Measurements from ENCODE around the gene ENKD1. TPM values are rescaled to one million over a fixed set of nuclear protein-coding genes. Genes with fewer than 3 reads are reported as not detected.

ENKD1 gene
- total RNA-seq, 2 experiments from 2014 or later, result 7.0 TPM

DNA sequence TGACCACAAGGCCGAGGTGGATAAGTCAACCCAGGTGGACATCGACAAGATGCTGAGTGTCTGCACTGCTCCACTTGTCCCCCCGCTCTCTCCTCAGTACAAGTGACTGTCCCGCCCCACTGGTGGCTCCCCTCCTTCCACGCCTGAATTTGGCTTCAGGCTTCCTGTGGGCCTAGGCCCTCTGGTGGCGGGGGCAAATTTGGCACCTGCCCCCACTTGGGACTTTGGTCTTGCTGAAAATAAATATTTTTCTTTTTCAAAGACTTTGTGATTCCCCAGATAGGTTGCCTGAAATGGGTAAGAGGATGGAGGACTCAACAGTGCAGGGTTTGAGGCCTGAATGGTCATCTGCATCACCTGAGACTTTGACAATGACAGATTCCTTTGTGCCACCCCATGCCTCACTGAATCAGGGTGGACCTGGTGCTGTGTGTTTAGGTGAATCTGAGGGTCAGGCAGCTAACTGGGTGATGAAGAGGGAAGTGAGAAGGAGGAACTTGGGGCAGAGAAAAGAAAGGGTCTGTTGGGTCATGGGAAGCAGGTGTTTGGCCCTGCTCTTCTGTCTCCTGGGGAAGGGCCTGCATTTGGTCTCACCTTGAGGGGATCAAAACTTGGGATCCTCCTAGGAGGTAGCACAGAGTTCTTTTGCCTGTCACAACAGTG, 2.1 kb upstream of the ENKD1 start:
- no peak overlapping the region for H3K4me3 Mint-ChIP-seq
- ATAC-seq (no peak), DNase-seq (peak; percentile 56)
- ChIA-PET CTCF (interaction anchor here (0.5 to 11.3 kb wide), 18 partner anchors 8 to 188 kb away, joined by 3 to 211 read pairs (median 8); partner anchors contain the start of genes ATP6V0D1, CARMIL2, CTCF and GFOD2), POLR2A (interaction anchor here (1.6 kb wide), 1 partner anchor 121 kb away, joined by 6 read pairs; no protein-coding TSS in a partner anchor)
- H3K27me3 Mint-ChIP-seq (ENCODE audit: low read depth), result no peaks in the 10 kb centered on the region
- H3K27ac Mint-ChIP-seq, result peak overlapping the region; percentile 2
- no peaks in the 10 kb centered on the region for H3K9me3 Mint-ChIP-seq (ENCODE audit: insufficient read depth)
- peaks cover 31% of the 10 kb centered on the region for H3K4me1 Mint-ChIP-seq (ENCODE audit: low read depth)
- no peaks in the 10 kb centered on the region for H3K36me3 Mint-ChIP-seq (ENCODE audit: low read depth)

DNA sequence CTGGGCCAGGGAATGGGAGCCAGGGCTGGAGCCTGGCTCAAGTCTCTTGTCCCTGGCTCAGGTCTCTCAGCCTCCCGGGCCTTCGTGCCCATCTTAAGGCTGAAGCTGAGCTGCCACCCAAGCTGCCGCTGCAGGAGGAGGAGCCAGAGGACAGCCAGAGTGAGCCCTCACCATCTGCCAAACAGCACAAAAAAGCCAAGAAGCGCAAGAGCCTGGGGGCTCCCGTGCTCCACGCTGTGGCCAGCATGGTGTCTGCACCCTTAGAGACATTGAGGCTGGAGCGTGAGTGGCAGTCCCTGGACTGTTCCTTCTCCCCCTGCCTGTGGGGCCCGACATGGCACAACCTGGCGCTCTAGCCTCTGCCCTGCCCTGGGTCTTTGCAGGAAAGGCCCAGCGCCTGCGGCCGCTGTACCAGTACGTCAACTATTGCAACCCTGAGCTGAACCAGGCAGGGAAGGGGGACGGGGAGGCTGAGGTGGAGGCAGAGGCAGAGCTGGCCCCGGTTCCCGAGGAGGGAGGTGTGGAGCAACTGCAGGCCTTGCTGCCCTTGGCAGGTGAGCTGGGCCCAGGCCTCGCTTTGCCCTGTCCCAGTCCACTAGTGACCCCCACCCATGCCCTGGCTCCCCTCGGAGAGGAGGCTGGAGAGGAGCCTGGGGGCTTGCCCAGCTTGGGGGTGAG, 1.4 kb upstream of the ENKD1 start:
- H3K27me3 Mint-ChIP-seq (ENCODE audit: low read depth), result no peaks in the 10 kb centered on the region
- H3K9me3 Mint-ChIP-seq (ENCODE audit: insufficient read depth), result no peaks in the 10 kb centered on the region
- peak overlapping the region; percentile 83 for H3K4me3 Mint-ChIP-seq
- ATAC-seq (peak; percentile 85), DNase-seq (peak; percentile 90)
- H3K4me1 Mint-ChIP-seq (ENCODE audit: low read depth), result peaks cover 31% of the 10 kb centered on the region
- ChIA-PET POLR2A (interaction anchor here (1.6 to 2.7 kb wide), 2 partner anchors 105 to 121 kb away, joined by 6 to 7 read pairs; partner anchors contain the start of gene CTCF), CTCF (interaction anchor here (0.5 to 11.3 kb wide), 24 partner anchors 9 to 268 kb away, joined by 3 to 211 read pairs (median 6); partner anchors contain the start of genes ATP6V0D1, CARMIL2, CTCF and GFOD2)
- no peaks in the 10 kb centered on the region for H3K36me3 Mint-ChIP-seq (ENCODE audit: low read depth)
- peak overlapping the region; percentile 55 for H3K27ac Mint-ChIP-seq

DNA sequence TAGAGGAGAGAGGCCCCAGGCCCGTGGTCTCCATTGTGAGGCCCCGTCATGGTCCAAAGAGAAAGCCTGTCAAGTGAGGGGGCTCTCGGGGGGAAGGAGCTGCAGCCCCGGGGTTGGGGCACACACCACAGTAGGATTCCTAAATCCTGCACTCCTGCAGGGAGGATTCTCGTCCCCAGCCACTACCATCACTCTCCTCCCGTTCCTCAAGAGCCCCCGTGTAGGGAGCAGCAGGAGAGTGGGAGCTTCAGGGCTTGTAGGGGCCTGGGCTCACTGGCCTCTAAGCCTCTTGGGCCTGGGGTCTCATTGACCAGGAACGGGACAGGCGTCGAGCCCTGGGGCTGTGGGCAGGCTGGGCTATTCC, 885 bp upstream of the ENKD1 start:
- ChIA-PET POLR2A (interaction anchor here (1.6 to 2.7 kb wide), 2 partner anchors 105 to 120 kb away, joined by 6 to 7 read pairs; partner anchors contain the start of gene CTCF), CTCF (interaction anchor here (0.6 to 11.3 kb wide), 22 partner anchors 8 to 268 kb away, joined by 3 to 211 read pairs (median 6); partner anchors contain the start of genes ATP6V0D1, CARMIL2, CTCF and GFOD2)
- no peaks in the 10 kb centered on the region for H3K9me3 Mint-ChIP-seq (ENCODE audit: insufficient read depth)
- ATAC-seq (no peak), DNase-seq (no peak)
- H3K27me3 Mint-ChIP-seq (ENCODE audit: low read depth), result no peaks in the 10 kb centered on the region
- peak overlapping the region; percentile 83 for H3K4me3 Mint-ChIP-seq
- peak overlapping the region; percentile 83 for H3K27ac Mint-ChIP-seq
- peaks cover 31% of the 10 kb centered on the region for H3K4me1 Mint-ChIP-seq (ENCODE audit: low read depth)
- no peaks in the 10 kb centered on the region for H3K36me3 Mint-ChIP-seq (ENCODE audit: low read depth)

DNA sequence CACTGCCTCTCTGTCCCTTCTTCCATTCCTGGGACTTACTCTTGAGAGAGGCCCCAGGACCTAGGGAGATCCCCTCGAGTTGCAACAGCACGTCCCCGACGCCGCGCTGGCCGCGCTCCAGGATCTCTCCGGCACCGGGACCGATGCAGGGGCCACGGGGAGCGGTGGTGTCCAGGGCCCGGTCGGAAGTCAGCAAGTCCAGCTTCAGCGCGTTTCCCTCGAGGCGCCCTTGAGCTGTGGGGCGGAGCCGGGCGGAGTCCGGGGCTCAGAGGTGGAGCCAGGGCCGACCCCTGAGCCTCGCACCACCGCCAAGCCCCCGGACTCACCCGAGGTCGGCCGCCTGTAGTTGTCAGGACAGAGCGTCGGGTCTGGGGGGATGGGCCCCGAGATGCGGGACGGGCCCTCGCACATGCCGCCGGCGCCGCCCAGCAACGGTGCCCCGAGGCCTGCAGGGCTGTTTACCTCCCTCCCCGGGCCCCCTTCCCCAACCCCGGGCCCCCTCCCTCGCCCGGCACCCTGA, 458 bp downstream of the ENKD1 start:
- ChIA-PET CTCF (interaction anchor here (1.5 to 11.3 kb wide), 6 partner anchors 22 to 185 kb away, joined by 6 to 211 read pairs (median 16); partner anchors contain the start of genes ATP6V0D1 and CARMIL2), POLR2A (interaction anchor here (2.7 kb wide), 1 partner anchor 103 kb away, joined by 7 read pairs; the partner anchor contains the start of gene CTCF)
- no peak for DNase-seq
- no peaks in the 10 kb centered on the region for H3K27me3 Mint-ChIP-seq (ENCODE audit: low read depth)
- ATAC-seq, result peak; percentile 17
- peaks cover 39% of the 10 kb centered on the region for H3K4me1 Mint-ChIP-seq (ENCODE audit: low read depth)
- H3K27ac Mint-ChIP-seq, result peak overlapping the region; percentile 46
- H3K9me3 Mint-ChIP-seq (ENCODE audit: insufficient read depth), result no peaks in the 10 kb centered on the region
- H3K36me3 Mint-ChIP-seq (ENCODE audit: low read depth), result no peaks in the 10 kb centered on the region
- peak overlapping the region; percentile 72 for H3K4me3 Mint-ChIP-seq

DNA sequence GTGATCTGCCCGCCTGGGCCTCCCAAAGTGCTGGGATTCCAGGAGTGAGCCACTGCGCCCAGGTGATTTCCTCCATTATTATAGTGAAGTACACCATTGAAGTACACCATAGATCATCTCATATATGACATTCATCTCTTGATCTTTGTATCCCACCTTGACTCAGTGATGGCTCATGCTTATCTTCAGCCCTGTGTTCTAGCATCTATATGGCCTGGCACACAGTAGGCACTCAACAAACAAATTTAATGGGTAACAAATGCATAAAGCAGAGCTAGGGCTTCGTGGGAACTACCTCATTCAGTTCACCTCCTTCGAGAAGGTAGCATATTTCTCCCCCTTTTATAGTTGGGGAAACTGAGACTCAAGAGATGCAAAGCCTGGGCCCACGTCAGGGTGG, 952 bp downstream of the ENKD1 start:
- H3K27ac Mint-ChIP-seq, result no peak overlapping the region
- POLR2A ChIA-PET, result interaction anchor here (2.7 kb wide), 1 partner anchor 103 kb away, joined by 7 read pairs; the partner anchor contains the start of gene CTCF
- no peaks in the 10 kb centered on the region for H3K27me3 Mint-ChIP-seq (ENCODE audit: low read depth)
- H3K9me3 Mint-ChIP-seq (ENCODE audit: insufficient read depth), result no peaks in the 10 kb centered on the region
- no peak for ATAC-seq
- no peaks in the 10 kb centered on the region for H3K36me3 Mint-ChIP-seq (ENCODE audit: low read depth)
- H3K4me3 Mint-ChIP-seq, result peak overlapping the region; percentile 72
- no peak for DNase-seq
- CTCF ChIA-PET, result interaction anchor here (1.0 to 11.3 kb wide), 4 partner anchors 20 to 184 kb away, joined by 4 to 211 read pairs (median 44); partner anchors contain the start of genes ATP6V0D1 and CARMIL2
- H3K4me1 Mint-ChIP-seq (ENCODE audit: low read depth), result peaks cover 40% of the 10 kb centered on the region

DNA sequence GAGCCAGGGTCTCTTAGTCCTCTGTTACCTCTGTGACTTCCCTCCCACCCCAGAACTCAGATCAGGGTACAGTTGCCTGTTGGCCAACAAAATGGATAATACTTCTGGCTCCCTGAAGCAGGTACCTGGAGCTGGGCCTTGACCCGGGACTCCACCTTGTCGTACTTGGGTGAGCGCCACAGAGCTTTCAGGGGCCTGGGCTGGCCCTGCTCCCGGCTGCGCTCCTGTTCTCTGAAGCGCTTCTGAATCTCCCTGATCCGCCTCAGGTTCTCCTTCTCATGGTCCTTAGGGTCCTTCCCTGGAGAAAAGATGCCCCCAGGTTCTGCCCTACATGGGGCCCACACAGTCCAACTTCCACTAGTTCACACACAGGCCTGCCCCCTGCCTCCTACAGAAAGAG, 1.7 kb downstream of the ENKD1 start:
- no peak for DNase-seq
- peaks cover 40% of the 10 kb centered on the region for H3K4me1 Mint-ChIP-seq (ENCODE audit: low read depth)
- H3K27ac Mint-ChIP-seq, result no peak overlapping the region
- ChIA-PET POLR2A (interaction anchor here (1.3 to 2.0 kb wide), 3 partner anchors 102 to 144 kb away, joined by 3 to 5 read pairs (median 4); no protein-coding TSS in a partner anchor), CTCF (interaction anchor here (1.0 to 11.3 kb wide), 5 partner anchors 19 to 183 kb away, joined by 4 to 211 read pairs (median 8); partner anchors contain the start of genes ATP6V0D1, CARMIL2 and GFOD2)
- H3K4me3 Mint-ChIP-seq, result no peak overlapping the region
- H3K27me3 Mint-ChIP-seq (ENCODE audit: low read depth), result no peaks in the 10 kb centered on the region
- no peaks in the 10 kb centered on the region for H3K9me3 Mint-ChIP-seq (ENCODE audit: insufficient read depth)
- no peaks in the 10 kb centered on the region for H3K36me3 Mint-ChIP-seq (ENCODE audit: low read depth)
- ATAC-seq, result no peak

DNA sequence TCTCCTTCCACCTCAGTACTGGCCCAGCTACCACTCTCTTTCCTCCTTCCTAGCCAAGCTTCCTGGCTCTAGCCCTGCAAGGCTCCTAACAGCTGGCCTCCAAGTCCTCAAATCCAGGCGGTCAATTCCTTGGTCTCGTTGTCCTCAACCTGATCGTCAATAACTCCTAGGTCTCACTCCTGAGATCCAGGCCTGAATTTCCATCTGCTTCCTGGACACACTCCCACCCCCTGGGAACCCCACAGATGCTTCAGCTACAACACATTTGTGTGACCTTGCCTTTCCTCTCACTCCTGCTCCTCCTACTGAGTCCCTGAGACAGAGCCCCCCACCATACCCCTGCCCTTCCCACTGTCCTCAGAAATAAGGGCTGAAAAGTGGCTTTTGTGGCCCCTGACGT, 2.3 kb downstream of the ENKD1 start:
- H3K27ac Mint-ChIP-seq, result peak overlapping the region; percentile 12

DNA sequence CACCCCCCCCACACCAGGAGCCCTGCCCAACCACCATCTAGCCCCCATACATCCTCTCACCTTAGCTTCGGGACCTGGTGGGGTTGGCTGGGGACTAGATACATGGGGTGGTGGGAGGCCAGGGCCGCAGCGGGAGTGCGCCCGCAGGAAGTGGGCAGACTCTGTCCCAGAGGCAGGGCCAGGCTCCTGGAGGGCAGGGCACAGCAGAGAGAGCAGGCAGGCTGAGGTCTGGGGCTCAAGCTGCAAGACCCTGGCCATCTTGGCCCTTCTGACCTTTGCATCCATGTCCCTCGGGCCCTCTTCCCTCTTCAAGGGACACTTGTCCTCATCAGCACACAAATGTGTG, 2.7 kb downstream of the ENKD1 start:
- ATAC-seq (no peak), DNase-seq (no peak)
- H3K4me3 Mint-ChIP-seq, result no peak overlapping the region
- H3K9me3 Mint-ChIP-seq (ENCODE audit: insufficient read depth), result no peaks in the 10 kb centered on the region
- peak overlapping the region; percentile 12 for H3K27ac Mint-ChIP-seq
- H3K4me1 Mint-ChIP-seq (ENCODE audit: low read depth), result peaks cover 44% of the 10 kb centered on the region
- H3K36me3 Mint-ChIP-seq (ENCODE audit: low read depth), result peaks cover 8% of the 10 kb centered on the region
- ChIA-PET CTCF (interaction anchor here (0.7 to 11.3 kb wide), 11 partner anchors 9 to 265 kb away, joined by 3 to 211 read pairs (median 4); partner anchors contain the start of genes CARMIL2, CTCF and GFOD2), POLR2A (interaction anchor here (0.6 to 2.0 kb wide), 4 partner anchors 101 to 612 kb away, joined by 3 to 5 read pairs (median 4); no protein-coding TSS in a partner anchor)
- H3K27me3 Mint-ChIP-seq (ENCODE audit: low read depth), result no peaks in the 10 kb centered on the region

More for the DNA sequence above, 2.3 kb downstream of the ENKD1 start:
- H3K4me1 Mint-ChIP-seq (ENCODE audit: low read depth), result peaks cover 40% of the 10 kb centered on the region
- H3K27me3 Mint-ChIP-seq (ENCODE audit: low read depth), result no peaks in the 10 kb centered on the region
- no peaks in the 10 kb centered on the region for H3K9me3 Mint-ChIP-seq (ENCODE audit: insufficient read depth)
- POLR2A ChIA-PET, result interaction anchor here (1.3 to 2.0 kb wide), 3 partner anchors 101 to 144 kb away, joined by 3 to 5 read pairs (median 4); no protein-coding TSS in a partner anchor
- CTCF ChIA-PET, result interaction anchor here (0.7 to 11.3 kb wide), 9 partner anchors 8 to 265 kb away, joined by 3 to 211 read pairs (median 4); partner anchors contain the start of genes CARMIL2 and GFOD2
- H3K36me3 Mint-ChIP-seq (ENCODE audit: low read depth), result peaks cover 4% of the 10 kb centered on the region
- ATAC-seq (no peak), DNase-seq (no peak)
- H3K4me3 Mint-ChIP-seq, result no peak overlapping the region

DNA sequence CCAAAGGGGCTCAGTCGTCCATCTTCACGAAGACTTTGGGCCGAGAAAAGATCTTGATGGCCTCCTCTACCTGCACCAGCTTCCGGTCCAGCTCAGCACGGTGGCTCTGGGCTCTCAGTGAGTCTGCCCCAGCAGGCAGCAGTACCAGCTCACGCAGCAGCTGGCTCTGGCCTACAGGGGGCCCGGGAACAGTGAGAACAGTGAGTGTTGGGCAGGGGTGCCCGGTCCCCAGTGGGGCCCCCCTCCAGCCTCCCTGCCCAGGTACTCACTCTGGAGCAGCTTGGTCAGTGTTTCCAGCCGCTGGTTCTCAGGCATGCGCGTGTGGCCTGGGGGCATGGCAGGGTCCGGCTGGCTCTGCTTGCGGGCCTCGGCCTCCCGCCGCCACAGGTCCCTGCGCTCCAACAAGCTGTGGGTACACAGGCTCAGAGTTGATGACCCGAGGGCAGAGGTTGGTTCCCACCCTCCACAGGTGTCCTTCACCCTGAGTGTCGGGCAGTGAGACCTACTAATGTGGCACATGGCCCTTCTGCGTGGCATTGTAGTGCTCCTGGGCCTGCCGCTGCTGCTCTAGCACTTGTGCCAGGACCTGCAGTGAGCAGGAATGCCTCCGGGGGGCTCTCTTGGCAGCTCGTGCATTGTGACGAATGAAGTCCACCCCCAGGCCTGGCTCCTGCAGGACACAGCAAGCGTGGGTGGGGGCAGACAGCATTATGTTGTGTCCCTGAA, 3.2 kb downstream of the ENKD1 start:
- CTCF ChIA-PET, result interaction anchor here (1.0 to 11.3 kb wide), 14 partner anchors 9 to 266 kb away, joined by 3 to 211 read pairs (median 4); partner anchors contain the start of genes ATP6V0D1, CARMIL2, CTCF and GFOD2
- Mint-ChIP-seq H3K36me3 (ENCODE audit: low read depth) (peaks cover 9% of the 10 kb centered on the region), H3K27ac (no peak overlapping the region), H3K4me1 (ENCODE audit: low read depth) (peaks cover 46% of the 10 kb centered on the region), H3K27me3 (ENCODE audit: low read depth) (no peaks in the 10 kb centered on the region), H3K9me3 (ENCODE audit: insufficient read depth) (no peaks in the 10 kb centered on the region), H3K4me3 (no peak overlapping the region)
- ATAC-seq (no peak), DNase-seq (peak; percentile 51)
- POLR2A ChIA-PET, result interaction anchor here (0.6 to 2.0 kb wide), 3 partner anchors 101 to 611 kb away, joined by 4 to 5 read pairs (median 5); partner anchors contain the start of gene CTCF

DNA sequence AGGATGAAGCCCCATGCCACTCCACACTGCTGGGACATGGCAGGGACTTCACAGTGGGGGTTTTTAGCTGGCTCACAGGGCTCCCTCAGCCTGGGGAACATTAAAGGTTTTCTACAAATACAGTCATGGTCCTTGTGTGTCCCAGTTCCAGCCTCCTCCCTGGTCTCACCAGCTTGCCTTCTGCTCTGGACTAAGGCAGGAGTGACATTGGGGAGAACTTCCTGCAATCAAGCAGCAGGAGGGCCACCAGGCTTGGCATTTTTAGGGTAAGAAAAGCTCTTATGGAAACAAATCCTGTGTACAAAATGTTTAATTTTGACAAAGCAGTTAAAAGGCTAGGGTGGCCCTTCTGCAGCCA, 3.9 kb downstream of the ENKD1 start:
- no peak for ATAC-seq
- ChIA-PET CTCF (interaction anchor here (1.0 to 11.3 kb wide), 11 partner anchors 10 to 182 kb away, joined by 3 to 211 read pairs (median 8); partner anchors contain the start of genes ATP6V0D1, CARMIL2, CTCF and GFOD2), POLR2A (interaction anchor here (1.0 to 2.0 kb wide), 2 partner anchors 100 to 142 kb away, joined by 5 read pairs; partner anchors contain the start of gene CTCF)
- H3K4me3 Mint-ChIP-seq, result no peak overlapping the region
- H3K9me3 Mint-ChIP-seq (ENCODE audit: insufficient read depth), result no peaks in the 10 kb centered on the region
- no peak for DNase-seq
- H3K27me3 Mint-ChIP-seq (ENCODE audit: low read depth), result no peaks in the 10 kb centered on the region
- peaks cover 12% of the 10 kb centered on the region for H3K36me3 Mint-ChIP-seq (ENCODE audit: low read depth)
- H3K27ac Mint-ChIP-seq, result no peak overlapping the region
- H3K4me1 Mint-ChIP-seq (ENCODE audit: low read depth), result peaks cover 44% of the 10 kb centered on the region
